ENCODE measurements around the gene DGCR6.
"Not testable (repeated sequence)": the region's sequence is repeated elsewhere in the genome, so short reads cannot be mapped to it uniquely, and the experiment has no call there.

Gene DGCR6

GRCh38 chr22:18905540-18906409 is at the start of gene DGCR6:
TSS of gene DGCR6 (plus strand) at chr22:18906320. CDS start at chr22:18906375, 55 bp downstream.
- no peak for DNase-seq (ENCODE audit: low read depth)

DNA sequence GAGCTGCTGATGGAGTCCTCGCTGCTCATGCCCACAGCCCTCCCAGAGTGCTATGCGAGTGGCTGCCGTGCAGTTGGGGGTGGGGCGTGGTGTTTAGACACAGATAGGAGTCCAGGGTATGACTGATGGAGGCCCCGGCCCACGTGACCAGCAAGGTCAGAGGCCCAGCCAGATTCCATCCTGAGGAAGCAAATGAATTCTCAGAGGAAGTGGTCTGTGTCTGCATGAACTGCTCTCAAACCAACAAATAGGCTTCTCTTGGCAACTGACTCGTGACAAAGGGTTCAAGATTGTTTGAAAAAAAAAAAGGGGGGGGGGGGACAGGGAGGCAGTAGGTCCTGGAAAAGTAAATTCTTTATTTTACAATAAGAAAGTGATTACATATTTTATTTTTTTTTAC is 46.8 kb upstream of the DGCR6 start:
- DNase-seq (ENCODE audit: low read depth), result not testable (repeated sequence)

- DNase-seq (ENCODE audit: low read depth), result peak; percentile 64
These were observed 24.9 kb upstream of the DGCR6 start for GRCh38 chr22:18881260-18881659.

DNA sequence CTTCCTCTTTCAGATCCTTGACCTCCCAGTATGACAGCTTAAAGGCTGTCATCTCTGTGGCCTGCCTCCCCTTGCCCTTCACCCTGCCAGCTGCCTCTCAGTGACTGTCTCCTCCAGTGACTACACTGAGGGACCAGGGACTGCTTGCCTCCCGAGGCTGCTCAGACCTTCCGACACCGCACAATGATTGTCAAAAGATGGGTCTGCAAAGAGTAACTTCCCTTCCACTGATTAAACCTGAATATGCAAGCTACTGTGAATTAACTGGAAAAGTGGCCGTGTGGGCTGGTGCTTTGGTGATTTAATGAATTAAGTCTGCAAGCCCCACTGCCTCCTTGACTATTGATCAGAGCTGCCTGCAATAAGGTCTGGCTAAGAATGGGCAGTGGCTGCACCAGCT is 21.7 kb upstream of the DGCR6 start:
- not testable (repeated sequence) for DNase-seq (ENCODE audit: low read depth)

DNA sequence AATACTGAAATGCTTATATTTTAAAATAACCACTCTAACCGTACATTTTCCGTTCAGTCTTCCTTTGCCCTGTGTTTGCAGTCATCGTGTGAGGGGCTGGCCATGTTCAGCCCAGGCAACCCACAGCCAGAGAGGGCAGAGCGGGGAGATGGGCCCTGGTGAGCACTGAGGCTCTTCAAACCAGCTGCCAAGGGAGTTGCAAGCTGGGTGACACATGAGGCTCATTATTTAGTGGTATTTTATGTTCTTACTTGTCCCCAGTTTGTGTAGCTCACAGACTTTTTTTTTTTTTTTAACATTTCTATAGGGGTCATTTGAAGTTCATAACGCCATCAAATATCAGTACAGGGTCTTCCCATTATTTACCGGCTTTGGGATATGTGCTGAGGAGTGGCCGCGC is 18.0 kb upstream of the DGCR6 start:
- no peak for DNase-seq (ENCODE audit: low read depth)

- DNase-seq (ENCODE audit: low read depth), result not testable (repeated sequence)
These were observed 15.5 kb upstream of the DGCR6 start for GRCh38 chr22:18890510-18891192.

- not testable (repeated sequence) for DNase-seq (ENCODE audit: low read depth)
These were observed 12.3 kb upstream of the DGCR6 start for GRCh38 chr22:18893775-18894174.

GRCh38 chr22:18896037-18896657 is 10.0 kb upstream of the DGCR6 start:
- not testable (repeated sequence) for DNase-seq (ENCODE audit: low read depth)

DNA sequence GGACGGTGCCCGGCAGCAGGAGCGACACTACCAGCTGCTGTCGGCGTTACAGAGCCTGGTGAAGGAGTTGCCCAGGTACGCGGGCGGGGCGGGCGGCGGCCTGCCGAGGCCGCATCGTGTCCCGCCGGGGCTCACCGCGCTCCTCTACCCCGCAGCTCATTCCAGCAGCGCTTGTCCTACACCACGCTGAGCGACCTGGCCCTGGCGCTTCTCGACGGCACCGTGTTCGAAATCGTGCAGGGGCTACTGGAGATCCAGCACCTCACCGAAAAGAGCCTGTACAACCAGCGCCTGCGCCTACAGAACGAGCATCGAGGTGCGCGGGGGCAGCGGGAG is 258 bp downstream of the DGCR6 start:
- DNase-seq (ENCODE audit: low read depth), result not testable (repeated sequence)

DNA sequence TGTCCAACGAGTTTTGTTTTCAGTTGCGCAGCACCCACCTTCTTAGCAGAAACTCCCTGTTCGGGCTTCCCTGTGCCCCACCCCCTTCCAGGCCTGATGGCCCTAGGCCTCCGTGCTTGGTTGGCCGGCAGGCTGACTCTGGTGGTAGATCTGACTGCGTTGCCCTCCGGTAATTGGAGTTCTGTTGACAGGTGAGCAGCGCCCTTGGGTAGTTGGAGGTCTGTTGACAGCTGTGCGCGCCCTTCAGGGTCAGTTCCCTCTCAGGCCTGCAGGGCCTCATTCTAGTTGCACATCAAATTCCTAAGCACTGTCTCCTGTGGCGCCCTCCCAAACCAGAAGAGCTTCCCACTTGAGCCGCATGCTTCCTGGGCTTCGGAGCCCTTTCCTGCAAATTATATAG is 776 bp downstream of the DGCR6 start:
- DNase-seq (ENCODE audit: low read depth), result no peak

GRCh38 chr22:18909556-18909955 is 3.4 kb downstream of the DGCR6 start:
- DNase-seq (ENCODE audit: low read depth), result no peak

- not testable (repeated sequence) for DNase-seq (ENCODE audit: low read depth)
These were observed 5.4 kb downstream of the DGCR6 start for GRCh38 chr22:18911535-18911934.

DNA sequence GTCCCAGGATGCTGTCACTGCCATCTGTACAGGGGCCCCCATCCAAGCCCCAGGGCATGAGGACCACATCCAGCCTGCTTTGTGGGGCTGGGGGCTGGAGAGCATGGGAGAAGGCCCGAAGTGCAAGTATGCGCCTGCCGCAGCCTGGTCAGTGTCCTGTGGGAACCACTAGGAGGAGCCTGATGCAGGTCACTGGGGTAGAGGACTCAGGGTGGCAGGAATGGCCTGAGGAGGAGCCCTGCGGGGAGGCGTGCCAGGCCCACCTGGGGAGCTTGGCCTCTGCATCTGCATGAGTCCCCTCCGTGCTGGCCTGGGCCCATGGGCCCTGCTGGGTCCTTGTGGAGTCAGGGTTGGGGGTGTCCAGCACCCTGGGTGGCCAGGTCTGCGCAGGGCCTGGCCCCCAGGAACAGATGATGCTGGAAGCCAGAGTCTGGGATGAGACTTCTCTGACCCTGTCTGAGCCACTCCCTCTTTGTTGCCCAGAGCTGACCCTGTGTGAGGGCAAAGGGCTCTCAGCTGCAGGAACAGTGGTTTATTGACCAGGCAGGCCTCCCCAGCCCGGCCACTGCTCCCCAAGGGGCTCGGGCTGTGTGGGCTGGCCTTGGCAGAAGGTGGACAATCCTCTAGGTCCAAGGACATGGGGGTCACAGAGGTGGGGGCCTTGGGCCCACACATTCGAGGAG is 6.3 kb downstream of the DGCR6 start:
- not testable (repeated sequence) for DNase-seq (ENCODE audit: low read depth)

- DNase-seq (ENCODE audit: low read depth), result not testable (repeated sequence)
These were observed 8.4 kb downstream of the DGCR6 start for GRCh38 chr22:18914558-18914957.

DNA sequence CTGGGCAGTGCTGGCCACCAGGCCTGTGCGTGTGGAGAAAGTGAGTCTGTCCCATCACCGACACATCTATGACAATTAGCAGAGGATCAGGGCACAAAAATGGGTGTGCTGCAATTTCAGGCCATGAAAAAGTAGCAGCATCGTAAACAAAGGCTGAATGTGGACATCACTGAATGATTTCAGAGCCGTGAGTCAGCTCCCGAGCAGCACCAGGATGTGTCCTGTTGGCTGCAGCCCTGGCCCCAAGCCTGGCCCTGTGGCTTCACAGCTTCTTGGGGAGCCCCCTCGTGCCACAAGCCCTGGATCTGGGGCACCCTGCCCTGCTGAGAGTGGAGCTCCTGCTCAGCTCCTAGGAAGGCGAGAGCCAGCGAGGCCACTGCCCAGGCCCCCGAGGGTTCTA is 9.4 kb downstream of the DGCR6 start:
- not testable (repeated sequence) for DNase-seq (ENCODE audit: low read depth)

DNA sequence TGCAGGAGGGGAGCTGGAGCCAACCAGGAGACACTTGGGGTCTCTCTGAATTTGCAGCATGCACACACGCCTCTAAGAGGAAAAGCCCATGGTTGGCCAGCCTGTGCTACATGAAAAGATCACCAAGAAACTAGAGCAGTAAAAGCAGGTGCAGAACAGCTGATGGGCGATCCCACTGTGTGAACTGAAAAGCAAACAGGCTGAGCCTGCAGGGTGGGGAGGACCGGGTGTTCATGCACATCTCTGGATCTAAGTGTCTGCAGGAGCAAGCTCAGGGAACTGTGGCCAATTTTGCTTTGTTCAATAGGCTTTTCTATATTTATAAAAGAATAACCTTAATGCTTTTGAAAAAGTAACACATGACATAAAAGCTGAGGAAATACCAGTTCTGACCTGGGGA is 11.7 kb downstream of the DGCR6 start:
- not testable (repeated sequence) for DNase-seq (ENCODE audit: low read depth)

DNA sequence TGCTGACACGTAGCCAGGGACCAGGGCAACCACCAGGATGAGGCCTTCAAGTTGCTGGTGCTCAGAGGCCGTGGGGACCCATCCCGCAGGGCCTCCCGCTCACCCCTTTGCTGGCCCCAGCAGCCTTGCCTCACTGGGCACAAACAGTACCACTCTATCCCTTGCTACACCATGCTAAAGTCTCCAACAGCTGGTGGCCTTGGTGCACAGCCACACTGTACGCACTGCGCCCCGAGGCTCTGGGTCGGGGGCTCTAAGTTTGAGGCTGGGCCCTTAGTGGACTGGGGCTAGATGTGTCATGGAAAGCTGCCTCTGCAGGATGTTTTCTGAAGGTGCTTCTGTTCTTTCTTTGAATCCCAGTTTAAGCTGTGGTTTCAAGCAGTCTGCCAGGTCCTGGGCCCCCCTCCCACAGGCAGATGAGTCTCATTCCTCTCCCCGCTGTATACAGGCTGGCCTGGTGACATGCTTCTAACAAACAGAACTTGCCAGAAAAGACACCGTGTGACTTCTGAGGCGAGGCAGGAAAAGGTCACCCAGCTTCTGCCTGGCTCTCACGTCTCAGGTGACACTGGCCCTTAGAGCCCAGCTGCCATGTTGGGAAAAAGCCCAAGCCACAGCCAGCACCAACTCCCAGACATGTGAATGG is 14.3 kb downstream of the DGCR6 start:
- DNase-seq (ENCODE audit: low read depth), result not testable (repeated sequence)

- DNase-seq (ENCODE audit: low read depth), result no peak
These were observed 19.4 kb downstream of the DGCR6 start for GRCh38 chr22:18925368-18926064.

DNA sequence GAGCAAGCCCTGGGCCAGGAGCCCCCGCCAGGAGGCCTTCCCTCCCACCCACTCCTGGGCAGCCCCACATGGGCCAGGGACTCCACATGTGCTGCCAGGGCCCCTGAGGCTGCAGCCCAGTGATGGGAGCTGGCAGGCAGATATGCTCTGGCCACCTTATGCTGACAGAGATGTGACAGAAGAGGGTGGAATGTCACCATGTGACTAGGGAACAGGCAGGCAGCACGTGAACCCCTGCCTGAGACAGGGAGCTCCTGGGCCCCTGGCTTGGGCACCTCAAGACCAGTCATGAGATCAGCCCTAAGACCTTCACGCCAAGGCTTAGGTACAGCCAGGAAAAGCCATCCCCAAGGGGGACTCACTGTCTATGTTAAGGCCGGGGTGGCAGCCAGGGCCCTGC is 20.9 kb downstream of the DGCR6 start:
- DNase-seq (ENCODE audit: low read depth), result no peak

DNA sequence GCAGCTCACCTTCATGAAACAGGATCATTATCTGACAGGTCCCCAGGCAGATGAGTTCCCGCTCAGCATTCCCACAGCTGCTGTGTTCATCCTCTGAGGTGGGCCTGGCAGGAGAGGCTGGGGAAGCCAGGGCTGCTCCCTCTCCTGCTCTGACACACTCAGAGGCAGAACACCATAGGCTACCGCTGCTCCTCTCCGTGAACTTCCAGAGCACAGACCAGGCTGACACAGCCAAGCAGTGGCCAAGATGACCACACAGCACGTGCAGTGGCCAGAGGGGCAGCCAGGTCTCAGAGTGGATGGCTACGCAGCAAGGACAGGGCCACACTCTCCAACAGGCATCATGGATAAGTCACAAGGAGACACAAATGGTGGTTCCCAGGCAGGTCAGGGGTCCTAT is 21.5 kb downstream of the DGCR6 start:
- no peak for DNase-seq (ENCODE audit: low read depth)

GRCh38 chr22:18929459-18929858 is 23.3 kb downstream of the DGCR6 start:
- no peak for DNase-seq (ENCODE audit: low read depth)
